ENCODE measurements around the gene MRTFB.

MRTFB gene

GRCh38 chr16:14186007-14186794 is 115.1 kb downstream of the MRTFB start:
- no peak for DNase-seq (ENCODE audit: low read depth)

DNA sequence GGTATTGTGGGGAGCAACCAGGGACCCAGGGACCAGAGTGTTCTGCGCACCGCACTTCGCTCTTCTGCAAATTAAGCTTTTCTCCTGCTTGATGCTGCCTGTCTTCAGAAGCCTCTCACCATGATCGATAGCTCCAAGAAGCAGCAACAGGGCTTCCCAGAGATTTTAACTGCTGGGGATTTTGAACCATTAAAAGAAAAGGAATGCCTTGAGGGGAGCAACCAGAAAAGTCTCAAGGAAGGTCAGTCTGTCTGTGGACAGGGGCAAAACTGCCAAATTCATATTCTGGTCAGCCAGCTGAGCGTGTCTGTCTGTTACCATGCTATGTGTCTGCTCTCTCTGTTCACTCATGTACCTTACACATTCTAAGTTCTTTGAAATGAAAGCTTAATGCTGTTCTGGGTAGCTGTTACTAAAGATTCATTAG is 115.7 kb downstream of the MRTFB start:
- DNase-seq (ENCODE audit: low read depth): no peak

DNA sequence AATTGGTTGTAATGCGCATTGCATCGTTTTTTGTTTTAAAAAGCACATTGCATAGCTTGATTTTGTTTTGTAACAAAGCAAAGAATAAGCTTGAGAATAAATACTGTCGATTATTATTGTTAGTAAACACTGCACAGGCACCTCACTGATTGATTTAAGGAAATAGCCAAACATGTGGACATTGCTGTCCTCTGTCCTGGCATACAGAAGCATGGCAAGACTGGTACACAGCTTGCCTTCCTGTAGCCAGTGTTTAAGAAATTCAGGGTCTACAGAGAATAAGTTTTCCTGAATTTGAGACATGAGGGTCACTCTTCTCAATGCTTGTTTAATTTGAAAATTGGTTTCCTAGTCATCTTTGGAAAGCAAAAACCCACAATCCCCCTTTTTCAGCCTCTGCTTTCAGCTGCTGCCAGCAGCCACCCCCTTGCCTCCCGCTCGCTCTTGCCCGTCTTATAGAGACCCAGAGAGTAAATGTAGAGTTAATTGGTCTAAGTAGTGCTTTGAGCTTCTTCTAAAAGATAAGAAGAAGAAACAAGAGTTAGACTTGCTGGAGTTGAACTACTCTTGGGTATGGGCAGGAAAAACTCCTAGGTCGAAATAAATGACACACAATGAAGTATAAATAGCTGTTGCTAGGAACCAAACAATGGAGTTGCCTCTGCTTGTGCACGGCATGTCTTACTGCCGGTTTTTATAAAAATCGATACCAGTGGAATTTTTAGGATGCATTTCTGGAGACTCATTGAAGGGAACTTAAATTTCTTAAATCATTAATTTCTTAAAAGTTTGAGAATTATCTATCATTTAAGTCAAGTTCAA is 116.6 kb downstream of the MRTFB start:
- DNase-seq (ENCODE audit: low read depth): no peak

GRCh38 chr16:14193316-14193871 is 122.3 kb downstream of the MRTFB start:
- no peak for DNase-seq (ENCODE audit: low read depth)

- DNase-seq (ENCODE audit: low read depth): no peak
These were observed 123.6 kb downstream of the MRTFB start for GRCh38 chr16:14194721-14195120.

DNA sequence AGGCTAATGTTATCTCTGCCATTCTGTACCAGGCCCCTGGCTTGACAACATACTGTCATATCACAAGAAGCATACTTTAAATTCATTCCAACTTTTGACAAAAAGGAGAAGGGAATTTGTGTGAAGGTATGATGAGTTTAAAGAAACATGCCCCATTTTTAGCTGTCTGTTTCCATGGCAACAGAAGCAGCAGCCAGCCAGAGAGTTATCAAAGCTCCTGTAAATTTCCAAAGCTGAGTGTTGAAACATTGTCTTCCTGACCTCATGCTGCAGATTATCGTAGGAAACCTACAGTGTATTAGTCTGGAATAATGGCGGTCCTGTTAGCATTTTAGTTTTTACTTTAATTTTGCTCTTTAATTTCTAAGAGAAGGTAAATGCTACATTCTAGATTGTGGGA is 124.9 kb downstream of the MRTFB start:
- DNase-seq (ENCODE audit: low read depth): no peak

DNA sequence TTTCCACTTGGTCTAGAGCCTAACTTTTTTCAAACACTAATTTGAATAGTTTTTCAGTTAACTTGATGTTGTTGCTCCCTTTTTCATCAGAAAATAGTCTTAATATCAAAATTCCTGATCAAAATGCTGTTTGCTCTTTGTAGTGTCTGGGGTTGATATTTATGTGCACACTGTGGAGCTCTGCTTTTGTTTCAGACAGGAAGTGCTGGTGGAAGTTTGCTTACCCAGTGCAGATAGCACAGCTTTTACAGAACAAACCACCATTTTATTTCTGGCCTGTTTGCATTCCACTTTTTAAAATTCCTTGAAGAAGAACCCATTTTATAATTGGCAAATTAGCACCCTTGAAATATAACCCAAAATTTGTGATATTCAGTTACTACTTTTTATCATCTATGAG is 125.4 kb downstream of the MRTFB start:
- no peak for DNase-seq (ENCODE audit: low read depth)

DNA sequence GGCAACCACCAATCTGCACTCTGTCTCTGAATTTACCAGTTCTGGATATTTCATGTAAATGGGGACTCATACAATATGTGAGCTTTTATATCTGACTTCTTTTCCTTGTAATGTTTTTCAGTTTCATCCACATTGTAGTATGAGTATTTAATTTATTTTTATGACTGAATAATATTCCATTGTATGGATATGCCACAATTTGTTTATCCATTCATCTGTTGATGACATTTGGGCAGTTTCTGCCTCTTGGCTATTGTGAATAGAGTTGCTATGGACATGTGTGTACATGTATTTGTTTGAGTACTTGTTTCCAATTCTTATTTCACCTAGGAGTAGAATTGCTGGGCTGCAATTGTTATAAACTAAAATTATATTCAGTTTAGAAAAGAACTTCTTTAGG is 126.9 kb downstream of the MRTFB start:
- DNase-seq (ENCODE audit: low read depth): no peak

DNA sequence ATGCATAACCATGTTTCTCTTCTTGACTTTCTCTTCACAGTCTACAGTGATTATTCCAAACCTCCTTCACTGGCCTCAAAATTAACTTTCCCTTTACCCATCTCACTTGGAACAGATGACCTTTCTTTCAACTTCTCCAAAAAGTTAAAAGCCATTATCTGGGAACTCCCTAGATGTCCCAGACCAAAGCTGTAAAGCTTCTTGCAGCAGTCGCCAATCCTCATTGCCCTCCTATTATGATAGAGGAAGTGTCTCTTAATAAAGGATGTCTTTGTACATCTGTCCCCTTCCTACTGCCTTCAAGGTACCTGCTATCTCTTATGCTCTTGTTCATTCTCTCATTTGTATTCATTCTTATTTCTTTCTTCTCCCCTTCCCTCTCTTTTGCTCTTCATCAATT is 127.5 kb downstream of the MRTFB start:
- DNase-seq (ENCODE audit: low read depth): no peak

GRCh38 chr16:14199199-14199598 is 128.1 kb downstream of the MRTFB start:
- no peak for DNase-seq (ENCODE audit: low read depth)

- no peak for DNase-seq (ENCODE audit: low read depth)
These were observed 128.5 kb downstream of the MRTFB start for GRCh38 chr16:14199624-14200023.

DNA sequence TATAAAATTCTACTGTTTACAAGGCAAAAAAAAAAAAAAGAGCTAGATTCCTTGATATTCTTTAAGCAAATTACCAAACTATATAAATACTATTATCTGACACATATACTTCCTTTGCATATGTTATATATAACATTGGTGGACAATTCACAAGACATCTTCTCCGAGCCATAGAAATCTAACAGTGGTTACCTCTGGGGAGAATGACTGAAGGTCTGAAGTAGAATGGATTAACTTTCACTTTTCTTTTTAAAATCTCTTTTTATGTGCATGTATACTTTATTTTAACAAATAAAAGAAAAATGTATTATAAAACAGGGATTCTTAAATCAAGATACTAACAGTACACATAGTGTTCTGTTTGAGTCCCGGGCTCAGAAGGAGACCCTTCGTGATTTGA is 131.0 kb downstream of the MRTFB start:
- no peak for DNase-seq (ENCODE audit: low read depth)

- no peak for DNase-seq (ENCODE audit: low read depth)
These were observed 131.6 kb downstream of the MRTFB start for GRCh38 chr16:14202697-14203096.

- no peak for DNase-seq (ENCODE audit: low read depth)
These were observed 132.0 kb downstream of the MRTFB start for GRCh38 chr16:14203166-14203565.

DNA sequence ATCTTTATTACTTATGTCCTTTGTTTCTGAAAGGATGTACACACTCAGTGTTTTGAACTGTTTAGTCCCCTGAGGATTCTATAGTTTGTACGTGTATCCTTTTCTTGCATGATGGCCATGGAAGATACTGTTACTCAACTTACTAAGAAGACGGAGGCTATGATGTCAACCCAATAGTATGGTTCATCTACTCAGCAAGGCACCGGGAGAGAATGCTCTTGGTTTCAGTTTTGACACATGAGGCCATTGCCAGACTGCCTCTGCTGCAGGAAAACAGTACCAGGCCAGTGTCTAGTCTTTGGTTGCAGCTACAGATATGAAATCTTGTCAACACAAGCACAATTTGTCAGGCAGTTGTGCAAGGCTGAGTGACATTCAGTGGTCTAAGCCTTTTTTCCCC is 134.5 kb downstream of the MRTFB start:
- no peak for DNase-seq (ENCODE audit: low read depth)

DNA sequence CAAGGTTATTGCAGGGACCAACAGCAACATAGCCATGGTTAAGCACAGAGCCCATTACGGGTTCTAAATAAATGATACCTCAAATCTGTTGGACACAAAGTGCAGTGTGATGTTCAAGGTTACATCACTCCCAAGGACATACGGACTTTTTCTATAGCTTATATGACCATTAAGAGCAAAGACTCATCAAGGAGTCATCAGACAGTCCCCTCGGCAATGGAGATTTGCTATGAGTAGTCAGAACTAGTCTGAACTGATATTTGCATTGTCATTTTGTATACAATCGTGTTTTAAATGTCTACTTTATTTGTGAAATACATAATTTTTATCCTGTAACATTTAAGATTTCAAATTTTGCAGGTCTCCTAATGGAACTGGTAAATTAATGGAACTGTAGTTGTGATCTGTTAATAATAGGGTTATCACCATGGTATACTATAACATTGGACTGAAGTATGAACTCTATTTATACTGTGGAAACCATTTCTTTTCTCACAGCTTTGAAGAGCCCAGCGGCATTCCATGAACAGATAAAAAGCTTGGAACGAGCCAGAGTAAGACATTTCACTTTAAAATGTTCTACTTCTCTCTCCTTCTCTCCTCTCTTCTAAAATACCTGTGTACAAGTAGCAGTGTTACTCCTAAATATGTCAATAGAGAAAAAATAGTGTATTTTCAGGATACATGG is 140.9 kb downstream of the MRTFB start:
- no peak for DNase-seq (ENCODE audit: low read depth)

DNA sequence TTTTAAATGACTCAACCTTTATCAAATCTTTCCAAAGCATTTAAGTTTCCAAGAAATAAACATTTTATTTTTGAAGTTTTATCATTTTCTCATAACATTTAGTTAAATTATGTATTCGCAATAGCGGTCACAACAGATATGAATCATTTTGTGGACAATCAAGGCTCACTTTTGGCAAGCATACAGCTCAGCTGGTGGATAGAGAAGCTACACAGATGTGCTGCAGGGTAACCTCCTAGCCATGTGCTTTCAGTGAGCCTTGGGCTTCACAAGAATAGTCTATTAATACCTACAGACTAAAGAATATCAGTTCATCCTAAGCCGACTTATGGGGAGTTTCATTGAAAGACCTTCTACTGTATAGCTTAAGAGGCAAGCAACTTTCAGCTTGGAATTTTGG is 144.8 kb downstream of the MRTFB start:
- DNase-seq (ENCODE audit: low read depth): no peak

GRCh38 chr16:14219983-14220382 is 148.9 kb downstream of the MRTFB start:
- no peak for DNase-seq (ENCODE audit: low read depth)

- DNase-seq (ENCODE audit: low read depth): no peak
These were observed 152.5 kb downstream of the MRTFB start for GRCh38 chr16:14223632-14224031.

GRCh38 chr16:14225457-14225856 is 154.3 kb downstream of the MRTFB start:
- DNase-seq (ENCODE audit: low read depth): no peak

GRCh38 chr16:14232106-14232864 is 161.2 kb downstream of the MRTFB start:
- DNase-seq (ENCODE audit: low read depth): no peak

DNA sequence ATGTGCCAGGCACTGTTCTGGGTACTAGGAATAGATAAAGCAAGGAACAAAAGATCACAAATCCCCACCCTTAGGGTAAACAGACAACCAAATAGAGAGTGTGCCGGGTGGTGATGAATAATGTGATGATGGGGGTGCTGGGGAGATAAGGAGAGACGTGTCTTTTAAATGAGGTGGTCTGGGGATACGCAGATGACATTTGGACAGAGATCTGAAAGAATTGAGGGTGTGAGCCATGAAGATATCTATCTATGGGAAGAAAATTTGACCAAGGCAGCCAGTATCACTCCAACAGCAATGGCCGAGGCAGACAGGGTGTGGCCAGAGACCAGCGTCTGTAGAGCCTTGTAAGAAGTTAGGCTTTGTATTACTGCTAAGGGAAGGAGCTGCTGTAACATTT is 165.3 kb downstream of the MRTFB start:
- DNase-seq (ENCODE audit: low read depth): no peak
